Glutamatergic neuron (in vitro differentiated cells): ENCODE results near the gene LZTFL1. TPM values are rescaled to one million over a fixed set of nuclear protein-coding genes. Genes with fewer than 3 reads are reported as not detected.

Source experiments
- DNase-seq: peaks from one replicate; pipeline ENCODE4 v3.0.0; 2022
- H3K27ac Mint-ChIP-seq: one replicate; pipeline ENCODE4 v1.8.0; 2020; ENCODE audit warnings: mild to moderate bottlenecking, mixed read lengths, inconsistent platforms; ENCODE audit not compliant: unreplicated experiment
- H3K27me3 Mint-ChIP-seq: one replicate; pipeline ENCODE4 v1.8.0; 2020; ENCODE audit warnings: mild to moderate bottlenecking, moderate library complexity, mixed read lengths, inconsistent platforms; ENCODE audit not compliant: unreplicated experiment
- H3K36me3 Mint-ChIP-seq: one replicate; pipeline ENCODE4 v1.8.0; 2020; ENCODE audit warnings: mild to moderate bottlenecking, mixed read lengths, inconsistent platforms; ENCODE audit not compliant: unreplicated experiment
- H3K4me1 Mint-ChIP-seq: one replicate; pipeline ENCODE4 v1.8.0; 2020; ENCODE audit warnings: mild to moderate bottlenecking, low read depth, mixed read lengths, inconsistent platforms; ENCODE audit not compliant: unreplicated experiment
- H3K4me3 Mint-ChIP-seq: one replicate; pipeline ENCODE4 v1.8.0; 2020; ENCODE audit warnings: mild to moderate bottlenecking, mixed read lengths, inconsistent platforms; ENCODE audit not compliant: unreplicated experiment
- H3K9me3 Mint-ChIP-seq: one replicate; pipeline ENCODE4 v1.8.0; 2020; ENCODE audit warnings: mild to moderate bottlenecking, moderate library complexity, mixed read lengths, inconsistent platforms; ENCODE audit not compliant: unreplicated experiment
- long read RNA-seq: library from polyadenylated mRNA; unstranded; transcript quantifications from one replicate; pipeline ENCODE4 v2.0.0, GENCODE V29; 2020; ENCODE audit not compliant: unreplicated experiment
- total RNA-seq: library from RNA; stranded (reverse); fragmentation: NEBNext Ultra II Directional; extraction: Animal tissue kit (Norgen Biotek cat#: 25700); gene quantifications from one replicate; pipeline ENCODE4 v1.2.1, GENCODE V29; 2021; ENCODE audit not compliant: unreplicated experiment
- TF ChIP-seq, protein P1 (sequence below): fragments of 200-600 bp; sonication (generic); IDR thresholded peaks from one replicate; pipeline ENCODE4 v1.5.0; 2021; ENCODE audit not compliant: partially characterized antibody, unreplicated experiment

LZTFL1 gene, protein sequence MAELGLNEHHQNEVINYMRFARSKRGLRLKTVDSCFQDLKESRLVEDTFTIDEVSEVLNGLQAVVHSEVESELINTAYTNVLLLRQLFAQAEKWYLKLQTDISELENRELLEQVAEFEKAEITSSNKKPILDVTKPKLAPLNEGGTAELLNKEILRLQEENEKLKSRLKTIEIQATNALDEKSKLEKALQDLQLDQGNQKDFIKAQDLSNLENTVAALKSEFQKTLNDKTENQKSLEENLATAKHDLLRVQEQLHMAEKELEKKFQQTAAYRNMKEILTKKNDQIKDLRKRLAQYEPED
- 5.9 TPM for total RNA-seq
- long read RNA-seq, full-length matches to known transcripts = 3 of 3 reads
- long read RNA-seq, partial matches to known transcripts = 0 of 3 reads
- long read RNA-seq, other reads (novel, unspliced or antisense) = 0 of 3 reads

DNA sequence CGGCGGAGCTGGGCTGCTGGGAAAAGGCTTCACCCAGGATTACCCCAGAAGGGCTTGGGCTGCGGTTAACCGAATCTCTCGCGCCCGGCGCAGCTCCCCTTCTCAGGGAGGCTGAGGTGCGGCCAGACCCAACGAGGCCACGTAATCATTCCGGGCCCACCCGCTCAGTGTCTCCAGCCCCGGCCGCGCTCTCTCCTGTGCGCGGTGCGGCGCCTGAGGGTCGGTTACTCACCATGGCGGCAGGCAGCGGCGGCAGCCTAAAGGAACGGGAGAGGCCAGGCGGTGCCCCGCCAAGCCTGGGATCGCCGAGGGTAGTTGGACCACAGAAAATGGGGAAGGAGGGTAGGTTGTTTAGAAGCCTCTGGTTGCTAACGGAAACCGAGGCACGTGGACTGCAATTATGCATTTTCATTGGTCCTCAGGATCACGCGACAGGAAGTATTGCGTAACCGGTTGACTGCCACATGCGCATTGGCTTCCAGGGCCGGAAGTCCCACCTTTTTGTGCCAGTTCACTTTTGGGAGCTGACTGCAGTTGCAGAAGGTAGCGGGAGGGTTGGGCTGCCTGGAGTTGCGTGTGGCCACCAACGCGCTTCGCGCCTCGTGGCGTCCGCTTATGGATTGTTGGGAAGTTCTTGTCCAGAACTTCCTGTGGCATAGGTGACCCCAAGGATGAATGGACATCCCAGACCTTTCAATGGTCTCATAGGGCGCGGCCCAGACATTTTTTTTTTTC lies at the start of gene LZTFL1:
Gene LZTFL1 (minus strand): TSS at position 363 of the 735 bp plus-strand sequence. CDS start 128 bp downstream, at position 235.
- no peaks in the 10 kb centered on the region for H3K4me1 Mint-ChIP-seq
- no peaks in the 10 kb centered on the region for H3K36me3 Mint-ChIP-seq
- no peaks in the 10 kb centered on the region for H3K9me3 Mint-ChIP-seq
- H3K4me3 Mint-ChIP-seq = peak within 1 kb of the TSS; percentile 90
- DNase-seq = peak; percentile 83
- peaks cover 4% of the 10 kb centered on the region for H3K27me3 Mint-ChIP-seq
- TF ChIP-seq, protein P1, sequence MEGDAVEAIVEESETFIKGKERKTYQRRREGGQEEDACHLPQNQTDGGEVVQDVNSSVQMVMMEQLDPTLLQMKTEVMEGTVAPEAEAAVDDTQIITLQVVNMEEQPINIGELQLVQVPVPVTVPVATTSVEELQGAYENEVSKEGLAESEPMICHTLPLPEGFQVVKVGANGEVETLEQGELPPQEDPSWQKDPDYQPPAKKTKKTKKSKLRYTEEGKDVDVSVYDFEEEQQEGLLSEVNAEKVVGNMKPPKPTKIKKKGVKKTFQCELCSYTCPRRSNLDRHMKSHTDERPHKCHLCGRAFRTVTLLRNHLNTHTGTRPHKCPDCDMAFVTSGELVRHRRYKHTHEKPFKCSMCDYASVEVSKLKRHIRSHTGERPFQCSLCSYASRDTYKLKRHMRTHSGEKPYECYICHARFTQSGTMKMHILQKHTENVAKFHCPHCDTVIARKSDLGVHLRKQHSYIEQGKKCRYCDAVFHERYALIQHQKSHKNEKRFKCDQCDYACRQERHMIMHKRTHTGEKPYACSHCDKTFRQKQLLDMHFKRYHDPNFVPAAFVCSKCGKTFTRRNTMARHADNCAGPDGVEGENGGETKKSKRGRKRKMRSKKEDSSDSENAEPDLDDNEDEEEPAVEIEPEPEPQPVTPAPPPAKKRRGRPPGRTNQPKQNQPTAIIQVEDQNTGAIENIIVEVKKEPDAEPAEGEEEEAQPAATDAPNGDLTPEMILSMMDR = no peak
- H3K27ac Mint-ChIP-seq = no peak within 1 kb of the TSS

DNA sequence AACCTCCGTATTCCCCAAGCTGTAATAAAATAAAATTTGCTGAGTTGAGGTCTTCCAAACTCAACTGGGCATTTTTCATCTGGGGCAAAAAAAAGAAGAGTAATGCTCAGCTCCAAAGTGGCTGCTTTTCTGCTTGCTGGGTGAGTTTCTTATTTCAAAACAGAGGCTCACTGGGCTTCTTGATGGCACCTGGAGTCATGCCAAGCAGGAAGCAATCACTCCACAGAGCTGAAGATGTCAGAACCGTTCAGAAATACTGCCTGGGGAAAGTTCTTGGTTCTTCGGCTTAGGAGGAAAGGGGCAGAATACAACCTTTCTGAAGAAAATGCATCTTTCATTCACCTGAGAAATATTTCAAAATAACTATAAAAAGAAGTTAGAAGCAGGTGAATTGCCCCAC lies 48.5 kb upstream of the LZTFL1 start:
- Mint-ChIP-seq H3K36me3 (no peaks in the 10 kb centered on the region), H3K4me1 (no peaks in the 10 kb centered on the region)
- TF ChIP-seq, protein P1 = no peak

DNA sequence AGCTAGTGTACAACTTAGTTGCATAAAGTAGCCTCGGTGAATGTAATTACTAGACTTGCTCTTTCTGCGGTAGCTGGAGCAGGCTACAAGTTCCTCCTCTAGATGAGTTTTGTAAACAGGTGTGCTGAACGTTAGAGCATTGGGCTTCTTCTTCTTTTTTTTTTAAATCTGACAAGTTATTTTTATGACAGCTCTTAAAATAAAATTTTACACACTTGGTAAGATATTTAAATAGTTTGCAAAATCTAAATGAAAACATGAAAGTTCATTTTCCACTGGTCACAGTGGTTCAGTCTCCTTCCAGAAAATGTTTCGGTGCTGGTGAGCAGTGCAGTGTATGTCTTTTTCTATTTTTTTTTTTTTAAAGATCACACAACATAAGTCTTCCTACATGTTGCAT lies 47.4 kb upstream of the LZTFL1 start:
- Mint-ChIP-seq H3K4me3 (no peak overlapping the region), H3K27me3 (no peaks in the 10 kb centered on the region), H3K36me3 (no peaks in the 10 kb centered on the region), H3K4me1 (no peaks in the 10 kb centered on the region), H3K27ac (no peak overlapping the region), H3K9me3 (peaks cover 2% of the 10 kb centered on the region)
- TF ChIP-seq, protein P1 = no peak
- DNase-seq = no peak

More for the DNA sequence above, 48.5 kb upstream of the LZTFL1 start:
- Mint-ChIP-seq H3K27ac (no peak overlapping the region), H3K9me3 (peaks cover 2% of the 10 kb centered on the region), H3K27me3 (no peaks in the 10 kb centered on the region), H3K4me3 (no peak overlapping the region)
- no peak for DNase-seq

DNA sequence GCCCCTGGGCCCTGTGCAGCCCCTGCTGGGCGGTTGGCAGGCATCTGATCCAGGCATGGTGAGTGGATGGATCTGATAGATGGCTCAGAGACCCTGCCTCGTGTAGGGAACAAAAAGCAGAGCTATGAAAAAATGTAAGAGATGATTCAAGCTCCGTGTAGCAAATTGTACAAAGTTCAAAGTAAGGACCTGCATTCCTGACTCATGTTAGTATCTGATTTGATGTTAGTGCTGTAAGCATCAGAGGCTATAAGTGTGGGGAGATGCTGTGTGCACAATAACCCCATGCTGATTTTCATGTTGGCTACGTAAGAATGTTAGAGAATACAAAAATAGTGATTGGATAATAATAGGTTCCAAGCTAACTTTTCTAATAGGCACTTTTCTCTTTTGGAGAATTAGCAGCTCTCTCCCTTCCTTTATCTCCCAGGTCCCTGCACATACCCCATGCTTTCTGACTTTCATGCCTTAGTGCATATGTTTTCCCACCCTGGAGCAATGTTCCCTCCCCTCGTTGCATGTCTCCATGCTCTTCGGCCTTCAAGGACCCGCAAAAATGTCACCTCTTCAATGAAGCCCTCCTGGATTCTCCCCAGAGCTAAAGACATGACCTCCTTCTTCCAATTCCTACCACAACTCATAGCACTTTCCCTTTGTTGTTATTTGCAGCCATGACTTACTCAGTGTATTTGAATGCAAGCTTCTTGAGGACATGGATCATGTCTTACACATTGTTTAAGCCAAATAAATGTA lies 46.0 kb upstream of the LZTFL1 start:
- no peak for DNase-seq
- H3K9me3 Mint-ChIP-seq = peaks cover 2% of the 10 kb centered on the region
- no peak overlapping the region for H3K4me3 Mint-ChIP-seq
- H3K4me1 Mint-ChIP-seq = no peaks in the 10 kb centered on the region
- H3K27me3 Mint-ChIP-seq = no peaks in the 10 kb centered on the region
- H3K36me3 Mint-ChIP-seq = no peaks in the 10 kb centered on the region
- no peak overlapping the region for H3K27ac Mint-ChIP-seq
- TF ChIP-seq, protein P1 = no peak
